Astrocyte (in vitro differentiated cells and primary cell): ENCODE results near the gene ARCN1. TPM values are rescaled to one million over a fixed set of nuclear protein-coding genes. Genes with fewer than 3 reads are reported as not detected.

Experiments
- DNase-seq: peaks from one replicate; pipeline ENCODE4 v3.0.0-alpha.2; 2010; ENCODE audit warnings: low read depth
- FAIRE-seq: peaks from 2 replicates; lab custom pipeline; 2011; peaks lifted over from hg19 to GRCh38; lab: Jason Lieb, UNC
- H2AFZ ChIP-seq: 2 replicates; pipeline ENCODE4 v1.6.0; 2012; ENCODE audit warnings: low read depth, low read length, inconsistent platforms
- H3K27ac ChIP-seq: 2 replicates; pipeline ENCODE4 v1.5.1; 2011; ENCODE audit warnings: low read depth, low read length, inconsistent platforms
- H3K27me3 ChIP-seq: 2 replicates; pipeline ENCODE4 v1.6.0; 2011; ENCODE audit warnings: low read length, inconsistent platforms; ENCODE audit not compliant: insufficient read depth
- H3K36me3 ChIP-seq: 2 replicates; pipeline ENCODE4 v1.5.1; 2011; ENCODE audit warnings: low read length, inconsistent platforms; ENCODE audit not compliant: insufficient read depth
- H3K4me1 ChIP-seq: 2 replicates; pipeline ENCODE4 v1.5.1; 2011; ENCODE audit warnings: low read length, inconsistent platforms; ENCODE audit not compliant: insufficient read depth
- H3K4me2 ChIP-seq: 2 replicates; pipeline ENCODE4 v1.6.0; 2012; ENCODE audit warnings: low read length, inconsistent platforms
- H3K4me3 ChIP-seq: 2 replicates; pipeline ENCODE4 v1.5.1; 2011; ENCODE audit warnings: low read depth, mild to moderate bottlenecking, low read length, inconsistent platforms; ENCODE audit not compliant: insufficient read depth
- H3K79me2 ChIP-seq: 2 replicates; pipeline ENCODE4 v1.6.0; 2012; ENCODE audit warnings: mild to moderate bottlenecking, low read length, inconsistent platforms; ENCODE audit not compliant: insufficient read depth
- H3K9ac ChIP-seq: 2 replicates; pipeline ENCODE4 v1.6.0; 2012; ENCODE audit warnings: mild to moderate bottlenecking, low read length, inconsistent platforms
- H3K9me3 ChIP-seq: 2 replicates; pipeline ENCODE4 v1.5.1; 2012; ENCODE audit warnings: low read depth, mild to moderate bottlenecking, low read length, inconsistent platforms; ENCODE audit not compliant: insufficient read depth
- H4K20me1 ChIP-seq: 2 replicates; pipeline ENCODE4 v1.6.0; 2012; ENCODE audit warnings: low read length, inconsistent platforms; ENCODE audit not compliant: insufficient read depth
- H3K27ac Mint-ChIP-seq: one replicate; pipeline ENCODE4 v1.8.0; 2021; ENCODE audit warnings: mild to moderate bottlenecking, mixed read lengths; ENCODE audit not compliant: unreplicated experiment
- H3K27me3 Mint-ChIP-seq: one replicate; pipeline ENCODE4 v1.8.0; 2021; ENCODE audit warnings: low read depth, mixed read lengths; ENCODE audit not compliant: unreplicated experiment
- H3K36me3 Mint-ChIP-seq: one replicate; pipeline ENCODE4 v1.8.0; 2021; ENCODE audit warnings: low read depth, mixed read lengths; ENCODE audit not compliant: unreplicated experiment
- H3K4me1 Mint-ChIP-seq: one replicate; pipeline ENCODE4 v1.8.0; 2021; ENCODE audit warnings: low read depth, mixed read lengths; ENCODE audit not compliant: unreplicated experiment
- H3K4me3 Mint-ChIP-seq: one replicate; pipeline ENCODE4 v1.8.0; 2021; ENCODE audit warnings: mild to moderate bottlenecking, moderate library complexity, mixed read lengths; ENCODE audit not compliant: unreplicated experiment
- H3K9me3 Mint-ChIP-seq: one replicate; pipeline ENCODE4 v1.8.0; 2021; ENCODE audit warnings: mild to moderate bottlenecking, mixed read lengths; ENCODE audit not compliant: unreplicated experiment
- EZH2 ChIP-seq: IDR thresholded peaks from 2 replicates; pipeline ENCODE4 v1.6.1; 2012; ENCODE audit warnings: mild to moderate bottlenecking, low read length, inconsistent platforms; ENCODE audit not compliant: insufficient read depth
- total RNA-seq: library from RNA; stranded (reverse); gene quantifications from 2 replicates; pipeline ENCODE4 v1.2.1, GENCODE V29; 2021
- TF ChIP-seq, protein P1 (sequence below): IDR thresholded peaks from 2 replicates; pipeline ENCODE4 v1.5.1; 2011; ENCODE audit warnings: low read depth, mild to moderate bottlenecking, inconsistent platforms, low read length, moderate library complexity; ENCODE audit not compliant: insufficient read depth

The ARCN1 gene
- total RNA-seq, 1 donor from 2014 or later: 255 TPM

DNA sequence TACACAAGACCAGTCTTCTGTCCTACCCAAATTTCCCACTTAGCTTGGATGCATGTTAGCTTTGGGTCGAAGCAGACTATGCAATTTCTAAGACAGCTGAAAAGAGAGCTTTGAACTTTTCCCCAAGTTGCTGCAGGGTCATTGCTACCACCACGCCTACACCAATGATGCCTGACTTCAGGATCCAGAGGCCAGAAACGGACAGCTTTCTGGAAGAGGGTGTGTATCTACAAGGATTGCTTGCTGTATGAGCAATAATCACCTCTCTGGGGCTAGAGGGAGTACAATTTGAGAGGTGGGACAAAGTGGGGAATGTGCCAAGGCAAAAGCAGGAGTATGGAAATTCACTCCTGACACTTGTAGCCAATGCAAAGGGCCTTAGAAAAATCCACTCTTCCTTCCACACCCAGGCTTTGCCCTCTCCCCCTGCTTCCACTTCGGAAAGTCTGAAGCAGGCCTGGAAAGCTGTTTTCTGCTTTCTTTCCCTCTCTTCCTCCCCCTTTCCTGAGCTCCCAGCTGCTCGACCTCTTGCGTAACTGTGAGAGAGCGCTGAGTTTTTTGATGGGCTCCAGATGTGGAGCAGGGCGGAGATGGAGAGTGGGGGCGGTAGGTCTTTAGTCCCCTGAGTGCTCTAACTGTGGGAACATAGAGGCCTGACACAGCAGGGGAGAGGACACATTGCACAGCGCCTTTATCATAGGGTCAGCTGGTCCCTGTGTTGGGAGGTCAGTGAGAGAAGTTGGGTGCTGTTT, 33.1 kb downstream of the ARCN1 start:
- no peaks in the 10 kb centered on the region for H3K9me3 Mint-ChIP-seq
- H2AFZ ChIP-seq: no peak overlapping the region
- peak overlapping the region; percentile 56 for H3K4me2 ChIP-seq
- H3K79me2 ChIP-seq: peaks cover 19% of the 10 kb centered on the region
- peaks cover 42% of the 10 kb centered on the region for H3K4me1 Mint-ChIP-seq
- peak overlapping the region; percentile 47 for H3K27ac ChIP-seq
- FAIRE-seq (no peak), DNase-seq (peak; percentile 66)
- TF ChIP-seq, protein P1, sequence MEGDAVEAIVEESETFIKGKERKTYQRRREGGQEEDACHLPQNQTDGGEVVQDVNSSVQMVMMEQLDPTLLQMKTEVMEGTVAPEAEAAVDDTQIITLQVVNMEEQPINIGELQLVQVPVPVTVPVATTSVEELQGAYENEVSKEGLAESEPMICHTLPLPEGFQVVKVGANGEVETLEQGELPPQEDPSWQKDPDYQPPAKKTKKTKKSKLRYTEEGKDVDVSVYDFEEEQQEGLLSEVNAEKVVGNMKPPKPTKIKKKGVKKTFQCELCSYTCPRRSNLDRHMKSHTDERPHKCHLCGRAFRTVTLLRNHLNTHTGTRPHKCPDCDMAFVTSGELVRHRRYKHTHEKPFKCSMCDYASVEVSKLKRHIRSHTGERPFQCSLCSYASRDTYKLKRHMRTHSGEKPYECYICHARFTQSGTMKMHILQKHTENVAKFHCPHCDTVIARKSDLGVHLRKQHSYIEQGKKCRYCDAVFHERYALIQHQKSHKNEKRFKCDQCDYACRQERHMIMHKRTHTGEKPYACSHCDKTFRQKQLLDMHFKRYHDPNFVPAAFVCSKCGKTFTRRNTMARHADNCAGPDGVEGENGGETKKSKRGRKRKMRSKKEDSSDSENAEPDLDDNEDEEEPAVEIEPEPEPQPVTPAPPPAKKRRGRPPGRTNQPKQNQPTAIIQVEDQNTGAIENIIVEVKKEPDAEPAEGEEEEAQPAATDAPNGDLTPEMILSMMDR: no peak
- no peak for TF ChIP-seq EZH2
- H3K36me3 ChIP-seq: peaks cover 25% of the 10 kb centered on the region
- H3K9me3 ChIP-seq: no peaks in the 10 kb centered on the region
- no peaks in the 10 kb centered on the region for H3K27me3 Mint-ChIP-seq
- H3K27ac Mint-ChIP-seq: peak overlapping the region; percentile 87
- H3K4me1 ChIP-seq: peaks cover 42% of the 10 kb centered on the region
- H3K27me3 ChIP-seq: no peaks in the 10 kb centered on the region
- H3K36me3 Mint-ChIP-seq: peaks cover 20% of the 10 kb centered on the region
- H3K4me3 Mint-ChIP-seq: peak overlapping the region; percentile 57
- peak overlapping the region; percentile 29 for H3K9ac ChIP-seq
- peaks cover 23% of the 10 kb centered on the region for H4K20me1 ChIP-seq
- no peak overlapping the region for H3K4me3 ChIP-seq

DNA sequence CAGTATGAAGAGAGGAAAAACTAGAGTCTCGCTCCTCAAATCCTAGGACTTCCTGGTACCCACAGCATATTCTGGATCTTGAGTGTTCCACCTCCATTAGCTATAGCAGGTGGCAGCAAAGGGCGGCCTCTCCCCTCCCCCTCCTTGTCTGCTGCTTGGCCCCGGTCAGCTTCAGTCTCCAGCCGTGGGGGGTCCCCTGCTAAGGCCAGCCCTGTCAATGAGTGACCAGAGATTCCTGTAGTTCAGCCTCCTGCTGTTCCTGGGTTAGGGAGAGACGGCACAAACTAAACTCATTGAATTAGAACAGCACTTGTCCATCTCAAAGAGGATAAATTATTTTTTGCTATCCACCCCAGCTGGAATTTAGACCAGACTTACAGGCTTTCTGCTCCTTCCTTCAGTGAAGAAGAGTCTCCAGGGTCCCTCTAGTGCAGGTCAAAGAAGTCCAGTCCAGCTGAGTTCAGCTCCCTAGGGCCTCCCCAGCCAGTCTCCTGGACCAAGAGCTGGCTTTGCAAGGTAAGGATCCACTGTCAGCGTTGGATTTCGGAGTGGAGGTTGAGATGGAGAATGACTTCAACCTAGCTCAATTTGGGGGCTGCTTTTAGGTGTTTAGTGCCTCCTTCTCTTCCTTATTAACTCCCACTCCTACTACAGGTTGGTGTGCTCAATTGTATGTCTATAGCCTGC, 34.1 kb downstream of the ARCN1 start:
- Mint-ChIP-seq H3K27me3 (no peaks in the 10 kb centered on the region), H3K9me3 (no peaks in the 10 kb centered on the region), H3K4me1 (peaks cover 45% of the 10 kb centered on the region), H3K27ac (peak overlapping the region; percentile 90), H3K36me3 (peaks cover 17% of the 10 kb centered on the region), H3K4me3 (peak overlapping the region; percentile 83)
- DNase-seq: no peak
- H3K4me3 ChIP-seq: no peak overlapping the region
- H3K9ac ChIP-seq: peak overlapping the region; percentile 29
- H3K79me2 ChIP-seq: peaks cover 29% of the 10 kb centered on the region
- H3K27me3 ChIP-seq: no peaks in the 10 kb centered on the region
- TF ChIP-seq, protein P1: no peak
- no peak for TF ChIP-seq EZH2
- no peak for FAIRE-seq
- no peak overlapping the region for H2AFZ ChIP-seq
- H3K4me1 ChIP-seq: peaks cover 52% of the 10 kb centered on the region
- H3K9me3 ChIP-seq: no peaks in the 10 kb centered on the region
- H4K20me1 ChIP-seq: peaks cover 22% of the 10 kb centered on the region
- H3K27ac ChIP-seq: peak overlapping the region; percentile 47
- H3K36me3 ChIP-seq: peaks cover 18% of the 10 kb centered on the region
- H3K4me2 ChIP-seq: peak overlapping the region; percentile 56

DNA sequence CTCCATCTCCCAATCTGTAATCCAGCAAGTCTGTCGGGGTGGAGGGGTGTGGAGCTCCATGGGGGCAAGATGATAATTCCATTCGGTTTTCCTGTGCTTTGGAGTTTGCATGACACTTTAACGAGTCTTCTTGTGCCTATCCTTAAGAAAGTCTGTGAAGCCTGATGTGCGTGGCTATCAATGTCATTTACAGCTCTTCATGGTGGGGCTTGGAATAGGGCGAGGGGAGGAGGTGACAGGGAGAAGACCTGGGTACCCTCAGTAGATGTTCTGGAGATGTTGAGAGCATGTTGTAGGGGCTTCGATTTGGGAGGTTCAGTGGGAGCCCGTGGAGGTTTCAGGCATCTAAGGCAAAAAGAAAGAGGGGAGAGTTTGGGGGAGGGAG, 34.6 kb downstream of the ARCN1 start:
- Mint-ChIP-seq H3K36me3 (peaks cover 11% of the 10 kb centered on the region), H3K27me3 (no peaks in the 10 kb centered on the region), H3K4me3 (peak overlapping the region; percentile 83), H3K27ac (peak overlapping the region; percentile 90), H3K9me3 (no peaks in the 10 kb centered on the region), H3K4me1 (peaks cover 47% of the 10 kb centered on the region)
- no peak overlapping the region for H3K4me3 ChIP-seq
- H3K27me3 ChIP-seq: no peaks in the 10 kb centered on the region
- TF ChIP-seq, protein P1: no peak
- TF ChIP-seq EZH2: no peak
- FAIRE-seq: no peak
- peaks cover 19% of the 10 kb centered on the region for H4K20me1 ChIP-seq
- peaks cover 54% of the 10 kb centered on the region for H3K4me1 ChIP-seq
- H3K36me3 ChIP-seq: peaks cover 13% of the 10 kb centered on the region
- no peak overlapping the region for H2AFZ ChIP-seq
- peak overlapping the region; percentile 43 for H3K4me2 ChIP-seq
- H3K9me3 ChIP-seq: no peaks in the 10 kb centered on the region
- no peak overlapping the region for H3K9ac ChIP-seq
- peaks cover 32% of the 10 kb centered on the region for H3K79me2 ChIP-seq
- no peak for DNase-seq
- H3K27ac ChIP-seq: no peak overlapping the region
